Activated CD8-positive, alpha-beta memory T cell treated with anti-CD3 and anti-CD28 coated beads for 1 hour (primary cell): ENCODE data around the gene CLDN5.

Experiments
- DNase-seq, 2 donors: peaks; one replicate each; pipeline ENCODE4 v3.0.0-alpha.2; 2020; ENCODE audit warnings: low read depth in 1 of 2; ENCODE audit errors: extremely low read depth in 1 of 2

CLDN5 gene

GRCh38 chr22:19506212-19506611 is 18.0 kb downstream of the CLDN5 start:
- DNase-seq, result no peak

- DNase-seq, result no peak
These were observed 18.5 kb downstream of the CLDN5 start for GRCh38 chr22:19505735-19506126.

GRCh38 chr22:19504900-19505734 is 19.1 kb downstream of the CLDN5 start:
- no peak for DNase-seq

- no peak for DNase-seq
These were observed 20.3 kb downstream of the CLDN5 start for GRCh38 chr22:19503869-19504268.

- no peak for DNase-seq
These were observed 20.8 kb downstream of the CLDN5 start for GRCh38 chr22:19503367-19503766.

- DNase-seq, result no peak
These were observed 22.2 kb downstream of the CLDN5 start for GRCh38 chr22:19501897-19502447.

GRCh38 chr22:19499880-19500242 is 24.3 kb downstream of the CLDN5 start:
- no peak for DNase-seq

GRCh38 chr22:19499236-19499879 is 24.9 kb downstream of the CLDN5 start:
- no peak for DNase-seq

- DNase-seq, result no peak
These were observed 25.4 kb downstream of the CLDN5 start for GRCh38 chr22:19498866-19499190.

GRCh38 chr22:19498154-19498865 is 25.9 kb downstream of the CLDN5 start:
- no peak for DNase-seq

- no peak for DNase-seq
These were observed 27.0 kb downstream of the CLDN5 start for GRCh38 chr22:19497245-19497644.

- DNase-seq, result no peak
These were observed 27.9 kb downstream of the CLDN5 start for GRCh38 chr22:19496324-19496630.

GRCh38 chr22:19495562-19496323 is 28.5 kb downstream of the CLDN5 start:
- no peak for DNase-seq

- DNase-seq, result no peak
These were observed 29.5 kb downstream of the CLDN5 start for GRCh38 chr22:19494676-19495173.

- no peak for DNase-seq
These were observed 30.1 kb downstream of the CLDN5 start for GRCh38 chr22:19494001-19494560.

- no peak for DNase-seq
These were observed 31.6 kb downstream of the CLDN5 start for GRCh38 chr22:19492504-19493174.

GRCh38 chr22:19490628-19491230 is 33.5 kb downstream of the CLDN5 start:
- no peak for DNase-seq

GRCh38 chr22:19488884-19489843 is 35.0 kb downstream of the CLDN5 start:
- DNase-seq, result no peak

GRCh38 chr22:19488285-19488684 is 35.9 kb downstream of the CLDN5 start:
- no peak for DNase-seq
